HepG2 (cell line): ENCODE data around the gene DOHH. TPM values are rescaled to one million over a fixed set of nuclear protein-coding genes. Genes with fewer than 3 reads are reported as not detected.
A peak's percentile ranks its signal among the peaks of the same experiment; 100 is the strongest.

Source experiments
- MED8 ChIP-seq: sonication (generic); formaldehyde crosslinking; IDR thresholded peaks from 2 replicates; pipeline ENCODE4 v1.8.1; 2023; ENCODE audit warnings: mild to moderate bottlenecking, missing genetic modification reagents; ENCODE audit not compliant: insufficient replicate concordance
- NPAS2 ChIP-seq: sonication (generic); formaldehyde crosslinking; IDR thresholded peaks from 2 replicates; pipeline ENCODE4 v1.8.0; 2022; ENCODE audit warnings: mild to moderate bottlenecking, missing genetic modification reagents, borderline replicate concordance
- NR2F6 ChIP-seq, 2 experiments: IDR thresholded peaks; 2 replicates each; pipeline ENCODE4 v1.6.1; 2016; ENCODE audit warnings: antibody characterized with exemption in 1 of 2, mild to moderate bottlenecking in 1 of 2
- RBM22 ChIP-seq: fragments of 200-400 bp; formaldehyde crosslinking; optimal IDR thresholded peaks from 2 replicates; pipeline ENCODE3; 2017; ENCODE audit warnings: mild to moderate bottlenecking, low read length, moderate library complexity
- SAFB2 ChIP-seq: sonication (generic); formaldehyde crosslinking; IDR thresholded peaks from 2 replicates; pipeline ENCODE4 v1.5.1; 2020; ENCODE audit warnings: missing genetic modification reagents, low read depth, mild to moderate bottlenecking, borderline replicate concordance
- SCMH1 ChIP-seq: sonication (generic); formaldehyde crosslinking; IDR thresholded peaks from 2 replicates; pipeline ENCODE4 v1.9.0; 2021; ENCODE audit warnings: missing genetic modification reagents, mild to moderate bottlenecking, borderline replicate concordance
- SKIL ChIP-seq: sonication (generic); formaldehyde crosslinking; IDR thresholded peaks from 2 replicates; pipeline ENCODE4 v1.8.0; 2022; ENCODE audit warnings: missing genetic modification reagents, mild to moderate bottlenecking, moderate library complexity, borderline replicate concordance
- SMAD3 ChIP-seq: sonication (generic); formaldehyde crosslinking; IDR thresholded peaks from 2 replicates; pipeline ENCODE4 v1.4.0; 2020; ENCODE audit warnings: missing genetic modification reagents
- ZNF264 ChIP-seq: sonication (generic); formaldehyde crosslinking; IDR thresholded peaks from 2 replicates; pipeline ENCODE4 v1.4.0; 2020; ENCODE audit warnings: missing genetic modification reagents
- ZNF431 ChIP-seq: sonication (generic); formaldehyde crosslinking; IDR thresholded peaks from 2 replicates; pipeline ENCODE4 v1.9.0; 2022; ENCODE audit warnings: missing genetic modification reagents, low read depth, mild to moderate bottlenecking, borderline replicate concordance
- ZNF672 ChIP-seq: sonication (generic); formaldehyde crosslinking; IDR thresholded peaks from 2 replicates; pipeline ENCODE4 v1.8.1; 2022; ENCODE audit warnings: missing genetic modification reagents
- ZNF678 ChIP-seq: sonication (generic); formaldehyde crosslinking; IDR thresholded peaks from 2 replicates; pipeline ENCODE4 v1.4.0; 2020; ENCODE audit warnings: mild to moderate bottlenecking, missing genetic modification reagents
- polyA plus RNA-seq, 8 experiments: library from polyadenylated mRNA; depleted of rRNA in 3 of 8; stranded (reverse) in 7 of 8; unstranded in 1 of 8; fragments of >200 nt; fragmentation: Illumina TruSeq in 4 of 8; extraction: Trizol in 4 of 8; gene quantifications; 2 replicates each; pipeline versions ENCODE4 v1.2.1 to v1.2.3, GENCODE V29; 2011 to 2016; ENCODE audit warnings: low read depth in 4 of 8, missing spikeins in 1 of 8, mixed read lengths in 1 of 8; ENCODE audit not compliant: insufficient read depth in 1 of 8
- total RNA-seq, 5 experiments: library from RNA; depleted of rRNA; stranded (reverse); fragments of >200 nt; fragmentation: Illumina TruSeq; extraction: Trizol; gene quantifications; 2 replicates each; pipeline ENCODE4 v1.2.3, GENCODE V29; 2016; ENCODE audit warnings: low read depth in 1 of 5
- TF ChIP-seq, protein P1 (sequence below): sonication (generic); formaldehyde crosslinking; IDR thresholded peaks from 2 replicates; pipeline ENCODE4 v1.5.1; 2020; ENCODE audit warnings: mild to moderate bottlenecking, missing genetic modification reagents, moderate library complexity
- TF ChIP-seq, protein P2 (sequence below): sonication (generic); formaldehyde crosslinking; IDR thresholded peaks from 2 replicates; pipeline ENCODE4 v1.4.0; 2020; ENCODE audit warnings: mild to moderate bottlenecking, missing genetic modification reagents
- TF ChIP-seq, protein P3 (sequence below): sonication (generic); formaldehyde crosslinking; IDR thresholded peaks from 2 replicates; pipeline ENCODE4 v1.4.0; 2020; ENCODE audit warnings: missing genetic modification reagents, borderline replicate concordance

Gene DOHH
- total and polyA plus RNA-seq, 2 of the 13 experiments (the other 11 are each of a cell fraction or from before 2014, with no cell fraction given), result 3.5 to 13.7 TPM

GRCh38 chr19:3481241-3482090 is 19.0 kb downstream of the DOHH start (continued):
- TF ChIP-seq ZNF678 (CRISPR knock-in tag) (peak; percentile 94), SAFB2 (CRISPR knock-in tag) (peak; percentile 76; the same call in 1 of the 2 replicates), ZNF431 (peak; percentile 39; the same call in 1 of the 2 replicates), RBM22 (no peak), SCMH1 (CRISPR knock-in tag) (no peak), NR2F6 (IDR thresholded peaks at IDR 0.05) (no peak), NR2F6 (CRISPR knock-in tag; IDR thresholded peaks at IDR 0.05) (peak; percentile 33; the same call in 1 of the 2 replicates), SMAD3 (CRISPR knock-in tag) (no peak), NPAS2 (CRISPR knock-in tag) (no peak), SKIL (CRISPR knock-in tag) (no peak; the same call in 1 of the 2 replicates), MED8 (no peak), ZNF264 (CRISPR knock-in tag) (no peak), ZNF672 (CRISPR knock-in tag) (no peak)
- TF ChIP-seq, protein P1, sequence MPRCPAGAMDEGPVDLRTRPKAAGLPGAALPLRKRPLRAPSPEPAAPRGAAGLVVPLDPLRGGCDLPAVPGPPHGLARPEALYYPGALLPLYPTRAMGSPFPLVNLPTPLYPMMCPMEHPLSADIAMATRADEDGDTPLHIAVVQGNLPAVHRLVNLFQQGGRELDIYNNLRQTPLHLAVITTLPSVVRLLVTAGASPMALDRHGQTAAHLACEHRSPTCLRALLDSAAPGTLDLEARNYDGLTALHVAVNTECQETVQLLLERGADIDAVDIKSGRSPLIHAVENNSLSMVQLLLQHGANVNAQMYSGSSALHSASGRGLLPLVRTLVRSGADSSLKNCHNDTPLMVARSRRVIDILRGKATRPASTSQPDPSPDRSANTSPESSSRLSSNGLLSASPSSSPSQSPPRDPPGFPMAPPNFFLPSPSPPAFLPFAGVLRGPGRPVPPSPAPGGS (CRISPR knock-in tag), result peak; percentile 94
- TF ChIP-seq, protein P2, sequence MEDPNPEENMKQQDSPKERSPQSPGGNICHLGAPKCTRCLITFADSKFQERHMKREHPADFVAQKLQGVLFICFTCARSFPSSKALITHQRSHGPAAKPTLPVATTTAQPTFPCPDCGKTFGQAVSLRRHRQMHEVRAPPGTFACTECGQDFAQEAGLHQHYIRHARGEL (CRISPR knock-in tag), result peak; percentile 12; the same call in 1 of the 2 replicates
- TF ChIP-seq, protein P3, sequence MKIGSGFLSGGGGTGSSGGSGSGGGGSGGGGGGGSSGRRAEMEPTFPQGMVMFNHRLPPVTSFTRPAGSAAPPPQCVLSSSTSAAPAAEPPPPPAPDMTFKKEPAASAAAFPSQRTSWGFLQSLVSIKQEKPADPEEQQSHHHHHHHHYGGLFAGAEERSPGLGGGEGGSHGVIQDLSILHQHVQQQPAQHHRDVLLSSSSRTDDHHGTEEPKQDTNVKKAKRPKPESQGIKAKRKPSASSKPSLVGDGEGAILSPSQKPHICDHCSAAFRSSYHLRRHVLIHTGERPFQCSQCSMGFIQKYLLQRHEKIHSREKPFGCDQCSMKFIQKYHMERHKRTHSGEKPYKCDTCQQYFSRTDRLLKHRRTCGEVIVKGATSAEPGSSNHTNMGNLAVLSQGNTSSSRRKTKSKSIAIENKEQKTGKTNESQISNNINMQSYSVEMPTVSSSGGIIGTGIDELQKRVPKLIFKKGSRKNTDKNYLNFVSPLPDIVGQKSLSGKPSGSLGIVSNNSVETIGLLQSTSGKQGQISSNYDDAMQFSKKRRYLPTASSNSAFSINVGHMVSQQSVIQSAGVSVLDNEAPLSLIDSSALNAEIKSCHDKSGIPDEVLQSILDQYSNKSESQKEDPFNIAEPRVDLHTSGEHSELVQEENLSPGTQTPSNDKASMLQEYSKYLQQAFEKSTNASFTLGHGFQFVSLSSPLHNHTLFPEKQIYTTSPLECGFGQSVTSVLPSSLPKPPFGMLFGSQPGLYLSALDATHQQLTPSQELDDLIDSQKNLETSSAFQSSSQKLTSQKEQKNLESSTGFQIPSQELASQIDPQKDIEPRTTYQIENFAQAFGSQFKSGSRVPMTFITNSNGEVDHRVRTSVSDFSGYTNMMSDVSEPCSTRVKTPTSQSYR (CRISPR knock-in tag), result no peak
